ENCODE data around the gene ZMYND8.
"Not testable (repeated sequence)": the region's sequence is repeated elsewhere in the genome, so short reads cannot be mapped to it uniquely, and the experiment has no call there.

Gene ZMYND8

GRCh38 chr20:47284373-47284772 lies 72.1 kb downstream of the ZMYND8 start:
- no peak for DNase-seq

GRCh38 chr20:47283411-47283810 lies 73.1 kb downstream of the ZMYND8 start:
- no peak for DNase-seq

- DNase-seq = no peak
Observed at GRCh38 chr20:47282864-47283263, 73.6 kb downstream of the ZMYND8 start.

- DNase-seq = no peak
Observed at GRCh38 chr20:47281376-47281775, 75.1 kb downstream of the ZMYND8 start.

- DNase-seq = no peak
Observed at GRCh38 chr20:47280668-47281067, 75.8 kb downstream of the ZMYND8 start.

- no peak for DNase-seq
Observed at GRCh38 chr20:47280228-47280627, 76.3 kb downstream of the ZMYND8 start.

GRCh38 chr20:47278907-47279348 lies 77.6 kb downstream of the ZMYND8 start:
- no peak for DNase-seq

- not testable (repeated sequence) for DNase-seq
Observed at GRCh38 chr20:47277535-47277872, 79.0 kb downstream of the ZMYND8 start.

- DNase-seq = peak in 1 of 2 donors; percentile 30
Observed at GRCh38 chr20:47276851-47277534, 79.5 kb downstream of the ZMYND8 start.

- DNase-seq = no peak
Observed at GRCh38 chr20:47276251-47276650, 80.2 kb downstream of the ZMYND8 start.

- DNase-seq = no peak
Observed at GRCh38 chr20:47275548-47275947, 81.0 kb downstream of the ZMYND8 start.

GRCh38 chr20:47274401-47275108 lies 81.9 kb downstream of the ZMYND8 start:
- DNase-seq = peak; percentile 92 to 93

- DNase-seq = no peak
Observed at GRCh38 chr20:47273591-47274235, 82.8 kb downstream of the ZMYND8 start.

GRCh38 chr20:47272893-47273590 lies 83.5 kb downstream of the ZMYND8 start:
- peak; percentile 55 to 60 for DNase-seq

GRCh38 chr20:47271046-47271615 lies 85.4 kb downstream of the ZMYND8 start:
- DNase-seq = peak; percentile 24 to 62

- DNase-seq = no peak
Observed at GRCh38 chr20:47269309-47270165, 87.0 kb downstream of the ZMYND8 start.

GRCh38 chr20:47267621-47268020 lies 88.9 kb downstream of the ZMYND8 start:
- DNase-seq = no peak

GRCh38 chr20:47266847-47267515 lies 89.5 kb downstream of the ZMYND8 start:
- DNase-seq = no peak

- no peak for DNase-seq
Observed at GRCh38 chr20:47265984-47266383, 90.5 kb downstream of the ZMYND8 start.

- no peak for DNase-seq
Observed at GRCh38 chr20:47265214-47265613, 91.3 kb downstream of the ZMYND8 start.

GRCh38 chr20:47264137-47264769 lies 92.2 kb downstream of the ZMYND8 start:
- DNase-seq = not testable (repeated sequence)

Measured in inflammatory macrophage (primary cell).